GM04504 (cell line): Measurements from ENCODE around the gene TAF8.

ENCODE experiments used
- DNase-seq: peaks from one replicate; pipeline ENCODE4 v3.0.0-alpha.2; 2012; ENCODE audit warnings: low read depth

The TAF8 gene

DNA sequence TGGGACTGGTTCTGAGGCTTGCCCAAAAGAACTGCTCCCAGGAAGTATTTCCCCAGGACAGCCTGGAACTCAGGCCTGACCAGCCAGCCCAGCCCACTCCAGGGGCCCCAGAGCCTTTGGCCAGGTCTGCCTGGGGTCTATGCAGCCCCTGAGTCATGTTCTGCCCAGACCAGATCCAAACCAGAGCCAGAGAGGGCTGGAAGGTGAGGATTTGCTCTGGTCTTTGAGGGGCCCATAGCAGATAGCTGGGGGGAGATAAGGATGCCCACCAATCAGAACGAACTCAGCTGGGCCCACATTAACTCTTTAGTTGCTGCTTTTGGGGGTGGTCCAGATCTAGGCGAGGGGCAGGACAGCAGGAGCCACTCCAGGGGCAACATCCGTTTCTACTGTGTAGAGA lies 75.3 kb downstream of the TAF8 start:
- no peak for DNase-seq

DNA sequence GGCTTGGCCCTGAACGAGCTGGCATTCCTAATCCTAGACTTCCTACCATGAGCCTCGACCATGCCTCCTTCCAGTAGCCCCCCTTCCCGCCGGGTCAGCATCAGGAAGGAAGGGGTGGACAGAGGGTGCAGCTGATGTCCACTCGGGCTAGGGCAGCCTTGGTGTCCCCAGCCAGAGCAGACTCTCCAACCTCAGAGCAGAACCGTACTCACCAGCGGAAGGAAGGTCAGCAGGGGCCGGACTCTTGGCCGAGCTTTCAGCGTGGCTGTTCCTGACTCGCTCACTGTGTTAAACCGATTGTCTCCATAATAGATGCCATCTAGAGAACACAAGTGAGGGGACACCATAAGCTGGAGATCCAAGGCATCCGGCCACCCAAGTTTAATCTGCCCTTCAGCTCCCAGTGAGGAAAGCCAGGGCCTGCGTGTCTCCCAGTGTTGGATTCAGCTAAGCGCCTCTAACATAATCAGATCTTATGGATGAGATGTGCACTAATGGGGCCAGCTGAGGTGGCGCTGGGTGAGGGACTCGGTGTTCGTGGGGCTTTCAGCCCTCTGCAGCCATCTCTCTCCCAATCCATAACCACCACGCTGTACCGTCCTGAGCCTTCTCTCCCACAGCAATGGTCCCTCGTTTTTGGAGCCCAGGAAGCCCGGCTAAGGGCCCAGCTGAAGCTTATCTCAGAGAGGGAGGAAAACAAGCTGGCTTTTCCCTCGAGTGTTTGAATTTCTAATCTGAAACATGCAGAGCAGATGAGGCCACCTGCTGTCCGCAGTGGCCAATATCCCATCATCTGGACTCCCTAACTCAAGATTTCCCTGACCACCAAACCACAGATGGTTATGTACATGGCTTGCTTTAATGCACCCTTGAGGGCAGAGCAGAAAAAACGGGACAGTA lies 78.4 kb downstream of the TAF8 start:
- no peak for DNase-seq

DNA sequence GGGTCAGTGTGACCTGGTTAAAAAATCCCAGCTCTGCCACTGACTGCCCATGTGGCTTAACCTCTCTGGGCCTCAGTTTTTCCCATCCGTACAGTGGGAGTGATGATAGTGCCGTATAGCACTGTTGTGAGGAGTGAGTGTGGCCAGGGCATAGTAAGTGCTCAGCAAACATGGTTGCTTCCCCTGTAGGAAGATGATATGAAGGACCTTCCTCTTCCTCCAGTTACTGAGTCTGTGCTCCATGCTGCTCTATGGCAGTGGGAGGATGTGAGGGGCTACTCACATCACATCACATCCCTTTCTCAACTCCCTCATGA lies 79.0 kb downstream of the TAF8 start:
- DNase-seq, result no peak

DNA sequence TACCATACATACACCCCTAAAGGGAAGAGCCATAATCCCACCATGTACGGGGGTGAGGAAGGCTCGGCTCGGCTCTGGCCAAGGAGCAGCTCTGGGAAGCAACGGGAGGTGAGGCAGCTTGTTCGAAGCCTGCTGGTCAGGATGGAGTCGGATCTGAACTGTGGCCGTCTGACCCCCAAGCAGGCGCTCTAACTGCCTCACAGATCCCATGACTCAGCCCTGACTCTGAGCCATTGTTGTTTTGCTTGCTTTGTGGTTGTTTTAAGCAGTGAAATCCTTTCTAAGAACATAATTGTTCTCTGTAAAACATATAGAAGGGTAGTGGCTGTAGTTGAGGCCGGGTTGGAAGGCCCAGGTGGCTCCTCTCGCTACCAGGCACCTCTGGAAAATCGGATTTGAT lies 81.2 kb downstream of the TAF8 start:
- no peak for DNase-seq

DNA sequence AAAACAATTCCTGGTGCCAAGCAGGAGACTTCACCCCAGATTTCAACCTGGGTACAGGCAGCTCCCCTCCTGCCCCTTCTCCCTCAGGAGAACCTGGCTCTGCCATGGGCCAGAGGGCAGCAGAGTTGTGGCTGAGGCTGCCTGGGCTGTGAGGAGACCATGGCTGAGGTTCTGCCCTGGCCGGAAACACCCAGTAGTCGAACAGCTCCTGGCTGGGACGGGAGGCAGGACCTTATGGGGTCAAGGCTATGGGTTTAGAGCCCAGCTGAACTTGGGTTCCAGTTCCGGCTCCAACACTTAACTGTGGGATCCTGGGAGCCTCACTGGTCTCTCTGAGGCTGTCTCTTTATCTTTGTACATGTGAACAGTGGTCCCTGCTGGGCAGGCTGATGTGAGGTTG lies 83.6 kb downstream of the TAF8 start:
- no peak for DNase-seq

DNA sequence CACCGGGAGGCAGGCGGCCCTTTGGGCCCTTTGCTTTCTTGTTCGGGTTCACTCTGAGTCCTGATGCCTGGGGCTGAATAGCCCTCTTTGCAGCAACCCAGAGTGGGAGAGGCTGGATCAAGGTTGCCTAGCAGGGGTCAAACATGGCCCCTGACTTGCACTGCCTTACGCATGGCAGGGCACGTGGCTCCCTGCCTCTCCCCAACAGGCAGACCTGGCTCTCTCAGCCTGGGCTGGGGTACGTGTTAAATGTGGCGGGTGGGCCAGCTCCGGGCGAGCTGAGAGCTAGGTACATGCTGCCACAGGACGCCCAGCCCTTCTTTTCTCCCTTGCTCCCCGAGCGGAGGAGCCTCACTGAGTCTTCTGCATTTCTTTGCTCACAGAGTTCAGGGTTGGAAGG lies 84.8 kb downstream of the TAF8 start:
- no peak for DNase-seq

DNA sequence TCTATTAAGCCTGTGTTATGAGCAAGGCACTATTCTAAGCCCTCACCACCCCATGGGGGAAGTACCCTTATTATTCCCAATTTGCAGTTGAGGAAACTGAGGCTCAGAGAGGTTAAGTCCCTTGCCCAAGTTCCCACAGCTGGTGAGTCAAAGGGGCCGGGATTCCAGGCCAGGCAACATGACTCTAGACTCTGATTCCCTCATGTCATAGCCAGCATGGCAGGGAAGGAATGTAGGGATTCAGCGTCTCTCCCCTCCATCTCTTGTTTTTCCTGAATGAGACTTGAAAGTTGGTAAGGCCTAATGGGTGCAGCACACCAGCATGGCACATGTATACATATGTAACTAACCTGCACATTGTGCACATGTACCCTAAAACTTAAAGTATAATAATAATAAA lies 85.4 kb downstream of the TAF8 start:
- no peak for DNase-seq

DNA sequence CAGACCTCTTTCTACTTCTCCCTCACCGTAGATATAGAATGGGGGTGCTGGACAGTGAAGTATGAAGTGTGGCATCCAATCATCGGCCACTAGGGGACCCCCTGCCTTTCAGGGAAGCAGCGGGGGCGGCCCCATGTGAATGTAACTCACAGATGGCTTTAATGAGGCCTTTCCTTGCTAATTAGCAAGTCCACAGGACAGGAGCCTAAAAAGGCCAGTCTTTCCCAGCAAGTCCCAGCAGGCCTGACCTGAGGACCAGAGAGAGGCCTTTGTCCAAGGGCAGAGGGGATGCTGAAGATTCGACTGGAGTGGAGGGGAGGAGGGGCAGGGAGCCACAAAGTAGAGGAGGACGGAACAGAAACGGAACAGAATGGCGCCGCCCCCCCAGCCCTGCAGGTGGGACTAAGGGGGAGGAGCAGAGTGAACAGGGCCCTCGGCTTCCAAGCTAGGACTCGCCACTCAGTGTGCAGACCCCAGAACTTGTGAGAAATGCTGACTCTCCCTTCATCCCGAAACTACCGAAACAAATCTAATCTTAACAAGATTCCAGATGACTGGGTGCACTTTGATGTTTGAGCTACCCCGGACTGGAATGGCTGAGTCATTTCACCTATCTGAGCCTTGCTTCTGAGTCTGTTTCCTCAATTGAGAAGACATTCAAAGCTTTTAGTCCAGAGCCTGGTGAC lies 86.3 kb downstream of the TAF8 start:
- DNase-seq, result no peak
